ENCODE measurements around the gene ATP13A5. TPM values are rescaled to one million over a fixed set of nuclear protein-coding genes. Genes with fewer than 3 reads are reported as not detected.

The ATP13A5 gene
- total RNA-seq, 2 donors from 2014 or later: not detected

DNA sequence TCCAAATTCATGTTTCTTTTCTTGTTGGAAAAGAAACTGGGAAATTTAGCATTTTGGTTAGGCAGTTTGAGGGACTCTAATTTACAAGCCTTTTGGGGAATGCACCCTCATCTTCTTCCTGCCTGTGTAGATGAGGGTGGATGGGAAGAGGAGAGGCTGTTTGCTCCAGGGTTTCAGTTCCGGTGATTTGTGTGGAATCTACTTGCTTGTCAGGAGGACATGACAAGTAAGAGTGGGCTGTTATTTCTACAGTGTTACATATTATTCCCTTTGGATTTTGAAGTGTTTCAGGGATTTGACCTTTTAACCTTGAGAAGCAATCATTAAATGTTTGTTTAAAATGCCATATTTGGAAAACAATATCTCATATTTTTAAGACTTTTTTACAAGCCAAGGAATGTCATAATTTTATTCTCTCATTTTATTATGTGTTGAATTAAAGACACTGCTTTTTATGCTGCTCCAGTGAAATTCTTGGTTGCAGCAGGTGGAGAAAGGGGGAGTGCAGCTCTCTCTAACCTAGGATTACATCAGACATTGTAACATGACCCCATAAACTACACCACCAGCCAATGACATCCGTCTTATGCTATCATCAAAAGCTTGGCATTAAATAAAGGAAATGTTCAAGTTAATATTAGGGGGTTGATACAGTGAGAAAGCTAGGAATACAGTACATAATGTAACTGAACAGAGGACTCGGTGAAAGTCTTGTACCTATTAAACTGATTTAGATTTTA lies 107.3 kb downstream of the ATP13A5 start:
- intact Hi-C loops (cut with DNase I): no loop called here
- no peaks in the 10 kb centered on the region for H3K36me3 ChIP-seq
- H3K9me3 ChIP-seq: no peaks in the 10 kb centered on the region
- no peak overlapping the region for H3K27ac ChIP-seq
- DNase-seq (ENCODE audit: low spot score): no peak
- WGBS: 56% methylated on average over 3 of the region's 3 CpGs
- TF ChIP-seq POLR2AphosphoS5 (IDR thresholded peaks at IDR 0.05) (no peak), POLR2A (IDR thresholded peaks at IDR 0.05) (no peak)
- TF ChIP-seq, protein P1, sequence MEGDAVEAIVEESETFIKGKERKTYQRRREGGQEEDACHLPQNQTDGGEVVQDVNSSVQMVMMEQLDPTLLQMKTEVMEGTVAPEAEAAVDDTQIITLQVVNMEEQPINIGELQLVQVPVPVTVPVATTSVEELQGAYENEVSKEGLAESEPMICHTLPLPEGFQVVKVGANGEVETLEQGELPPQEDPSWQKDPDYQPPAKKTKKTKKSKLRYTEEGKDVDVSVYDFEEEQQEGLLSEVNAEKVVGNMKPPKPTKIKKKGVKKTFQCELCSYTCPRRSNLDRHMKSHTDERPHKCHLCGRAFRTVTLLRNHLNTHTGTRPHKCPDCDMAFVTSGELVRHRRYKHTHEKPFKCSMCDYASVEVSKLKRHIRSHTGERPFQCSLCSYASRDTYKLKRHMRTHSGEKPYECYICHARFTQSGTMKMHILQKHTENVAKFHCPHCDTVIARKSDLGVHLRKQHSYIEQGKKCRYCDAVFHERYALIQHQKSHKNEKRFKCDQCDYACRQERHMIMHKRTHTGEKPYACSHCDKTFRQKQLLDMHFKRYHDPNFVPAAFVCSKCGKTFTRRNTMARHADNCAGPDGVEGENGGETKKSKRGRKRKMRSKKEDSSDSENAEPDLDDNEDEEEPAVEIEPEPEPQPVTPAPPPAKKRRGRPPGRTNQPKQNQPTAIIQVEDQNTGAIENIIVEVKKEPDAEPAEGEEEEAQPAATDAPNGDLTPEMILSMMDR (IDR thresholded peaks at IDR 0.05): no peak
- no peak overlapping the region for H3K4me3 ChIP-seq
- H3K27me3 ChIP-seq (replicated peaks; ENCODE audit: insufficient read depth): no peaks in the 10 kb centered on the region
- no peaks in the 10 kb centered on the region for H3K4me1 ChIP-seq (replicated peaks)

DNA sequence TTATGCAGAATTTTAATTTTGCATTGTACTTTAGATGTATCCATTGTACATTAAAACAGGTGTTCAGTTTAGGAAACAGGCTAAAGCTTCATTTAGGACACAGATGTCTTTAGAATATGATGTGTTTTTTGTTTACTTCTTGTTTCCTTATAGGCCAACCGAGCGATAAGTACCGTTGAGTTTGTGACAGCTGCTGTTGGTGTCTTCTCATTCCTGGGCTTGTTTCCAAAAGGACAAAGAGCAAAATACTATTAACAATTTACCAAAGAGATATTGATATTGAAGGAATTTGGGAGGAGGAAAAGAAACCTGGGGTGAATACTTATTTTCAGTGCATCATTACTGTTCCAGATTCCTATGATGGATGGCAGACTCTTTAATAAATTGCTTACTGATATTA lies 108.1 kb downstream of the ATP13A5 start:
- H3K36me3 ChIP-seq: no peaks in the 10 kb centered on the region
- intact Hi-C loops (cut with DNase I): no loop called here
- WGBS: 58% methylated on average over 3 of the region's 3 CpGs
- no peak for DNase-seq (ENCODE audit: low spot score)
- H3K27ac ChIP-seq: no peak overlapping the region
- no peak overlapping the region for H3K4me3 ChIP-seq
- no peaks in the 10 kb centered on the region for H3K9me3 ChIP-seq
- TF ChIP-seq POLR2AphosphoS5 (IDR thresholded peaks at IDR 0.05): no peak
- no peak for TF ChIP-seq POLR2A (IDR thresholded peaks at IDR 0.05)
- TF ChIP-seq, protein P1 (IDR thresholded peaks at IDR 0.05): no peak
- H3K4me1 ChIP-seq (replicated peaks): no peaks in the 10 kb centered on the region
- no peaks in the 10 kb centered on the region for H3K27me3 ChIP-seq (replicated peaks; ENCODE audit: insufficient read depth)

DNA sequence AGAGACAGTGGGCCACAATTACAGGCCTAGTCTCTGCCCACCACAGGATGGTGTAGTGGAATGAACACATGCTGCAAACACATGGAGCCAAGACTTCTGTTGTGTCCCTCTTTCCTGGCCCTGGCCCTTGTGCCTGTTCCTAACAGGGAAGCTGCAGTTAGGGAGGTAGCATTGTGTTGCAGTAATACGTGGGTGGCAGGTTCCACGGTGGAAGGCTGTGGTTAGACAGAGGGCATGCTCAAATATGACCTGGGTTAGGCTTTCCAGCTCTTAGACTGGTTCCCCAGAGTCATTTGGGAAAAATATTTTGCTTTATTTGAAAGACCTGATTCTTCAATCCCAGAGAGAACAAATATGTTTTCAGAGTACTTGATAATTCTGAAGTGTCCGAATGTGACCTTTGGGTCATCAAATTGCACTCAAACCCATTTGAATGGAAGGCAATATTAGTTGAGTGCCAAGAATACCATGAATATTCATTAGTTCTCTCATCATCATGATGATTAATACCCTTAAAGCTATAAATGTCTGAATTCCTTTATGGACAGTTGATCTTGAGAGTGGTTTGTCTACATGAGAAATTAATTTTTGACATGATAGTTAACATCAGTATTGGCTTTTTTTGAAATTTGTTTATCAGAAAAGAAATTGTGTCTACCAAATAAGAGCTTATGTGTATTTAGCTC lies 109.1 kb downstream of the ATP13A5 start:
- no peaks in the 10 kb centered on the region for H3K27me3 ChIP-seq (replicated peaks; ENCODE audit: insufficient read depth)
- TF ChIP-seq, protein P1 (IDR thresholded peaks at IDR 0.05): no peak
- no peak for TF ChIP-seq POLR2AphosphoS5 (IDR thresholded peaks at IDR 0.05)
- H3K36me3 ChIP-seq: no peaks in the 10 kb centered on the region
- no peaks in the 10 kb centered on the region for H3K9me3 ChIP-seq
- no peak overlapping the region for H3K27ac ChIP-seq
- intact Hi-C loops (cut with DNase I): no loop called here
- DNase-seq (ENCODE audit: low spot score): no peak
- WGBS: 81% methylated on average over 3 of the region's 3 CpGs
- no peak overlapping the region for H3K4me3 ChIP-seq
- no peaks in the 10 kb centered on the region for H3K4me1 ChIP-seq (replicated peaks)

DNA sequence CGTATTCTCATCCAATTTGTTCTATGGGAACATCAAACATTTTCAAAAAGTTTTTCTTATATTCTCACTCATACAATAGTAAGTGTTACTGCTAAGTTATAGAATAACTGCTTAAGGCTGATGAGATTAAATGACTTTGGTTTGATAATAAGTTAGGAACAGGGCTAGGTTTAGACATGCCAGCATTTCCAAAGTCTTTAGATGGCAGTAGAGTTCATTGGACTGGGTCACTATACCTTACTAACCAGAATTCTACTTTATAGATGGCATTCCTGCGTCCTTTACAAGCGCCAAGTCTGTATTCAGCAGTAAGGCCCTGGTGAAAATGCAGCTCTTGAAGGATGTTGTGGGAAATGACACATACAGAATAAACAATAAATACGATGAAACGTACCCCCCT lies 115.8 kb downstream of the ATP13A5 start:
- WGBS: 83% methylated on average over 5 of the region's 5 CpGs
- no peaks in the 10 kb centered on the region for H3K9me3 ChIP-seq
- H3K4me3 ChIP-seq: no peak overlapping the region
- no peaks in the 10 kb centered on the region for H3K27me3 ChIP-seq (replicated peaks; ENCODE audit: insufficient read depth)
- no peaks in the 10 kb centered on the region for H3K4me1 ChIP-seq (replicated peaks)
- intact Hi-C loops (cut with DNase I): no loop called here
- no peaks in the 10 kb centered on the region for H3K36me3 ChIP-seq
- DNase-seq (ENCODE audit: low spot score): no peak
- no peak overlapping the region for H3K27ac ChIP-seq
- TF ChIP-seq POLR2AphosphoS5 (IDR thresholded peaks at IDR 0.05): no peak
- TF ChIP-seq POLR2A (IDR thresholded peaks at IDR 0.05): no peak

DNA sequence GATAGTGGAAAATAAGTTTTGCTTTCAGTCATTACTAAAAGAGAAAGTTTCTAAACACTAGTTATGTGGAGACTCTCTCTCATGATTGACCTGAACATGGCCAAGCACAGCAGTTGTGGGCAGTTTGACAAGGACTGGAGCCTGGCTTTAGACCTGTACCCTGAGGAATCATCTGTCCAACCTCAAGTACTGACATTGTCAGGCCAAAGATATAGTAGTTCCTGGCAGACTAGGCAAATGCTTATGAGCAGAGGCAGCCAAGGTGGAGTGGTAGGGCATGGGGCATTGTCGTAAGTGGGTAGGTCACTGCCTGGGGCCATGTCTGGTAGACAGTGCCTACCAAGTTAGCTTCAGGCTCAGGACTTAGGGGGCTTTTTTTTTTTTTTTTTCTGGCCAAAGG lies 116.6 kb downstream of the ATP13A5 start:
- Histone ChIP-seq H3K27ac (no peak overlapping the region), H3K9me3 (no peaks in the 10 kb centered on the region), H3K36me3 (no peaks in the 10 kb centered on the region), H3K4me3 (no peak overlapping the region), H3K27me3 (replicated peaks; ENCODE audit: insufficient read depth) (no peaks in the 10 kb centered on the region), H3K4me1 (replicated peaks) (no peaks in the 10 kb centered on the region)
- DNase-seq (ENCODE audit: low spot score): no peak
- intact Hi-C loops (cut with DNase I): no loop called here
- 92% methylated on average over 1 of the region's 1 CpG for WGBS
- TF ChIP-seq, protein P1 (IDR thresholded peaks at IDR 0.05): no peak
- TF ChIP-seq POLR2A (IDR thresholded peaks at IDR 0.05) (no peak), POLR2AphosphoS5 (IDR thresholded peaks at IDR 0.05) (no peak)
